OCI-LY7 (cell line): ENCODE measurements around the gene CPNE5.
"Not testable (repeated sequence)": the region's sequence is repeated elsewhere in the genome, so short reads cannot be mapped to it uniquely, and the experiment has no call there.

Source experiments
- CTCF ChIP-seq: fragments of 200-600 bp; sonication (generic); conservative IDR thresholded peaks from 2 replicates; pipeline ENCODE4 v1.5.1; 2014; ENCODE audit warnings: mild to moderate bottlenecking, antibody characterized with exemption, low read length, moderate library complexity, mixed read lengths
- EZH2phosphoT487 ChIP-seq: fragments of 200-600 bp; sonication (generic); IDR thresholded peaks from 2 replicates; pipeline ENCODE4 v1.6.1; 2018; ENCODE audit warnings: low read depth, borderline replicate concordance, mild to moderate bottlenecking, mixed run types, antibody characterized with exemption, low read length, moderate library complexity, mixed read lengths

- not testable (repeated sequence) for TF ChIP-seq CTCF, EZH2phosphoT487
These were observed 26.2 kb downstream of the CPNE5 start for GRCh38 chr6:36813047-36813446.
